Measurements from ENCODE around the gene BOD1L2. TPM values are rescaled to one million over a fixed set of nuclear protein-coding genes. Genes with fewer than 3 reads are reported as not detected.

The BOD1L2 gene
- total and polyA plus RNA-seq, 2 of the 13 experiments (the other 11 are each of a cell fraction or from before 2014, with no cell fraction given), result not detected

GRCh38 chr18:57141208-57142129 is 5.4 kb upstream of the BOD1L2 start (continued):
- TF ChIP-seq ZHX2 (IDR thresholded peaks at IDR 0.05; ENCODE audit: low read depth) (no peak), ZHX2 (CRISPR knock-in tag; IDR thresholded peaks at IDR 0.05; ENCODE audit: borderline replicate concordance) (no peak), ZNF775 (CRISPR knock-in tag; IDR thresholded peaks at IDR 0.05; ENCODE audit: borderline replicate concordance) (no peak), ZNF503 (CRISPR knock-in tag; IDR thresholded peaks at IDR 0.05) (0 out of 2 replicates have a peak, but pooled peaks have one; percentile 34), TGIF2 (CRISPR knock-in tag; IDR thresholded peaks at IDR 0.05) (peak; percentile 74; the same call in 1 of the 2 replicates), FOXK2 (IDR thresholded peaks at IDR 0.05) (no peak), TFDP1 (CRISPR knock-in tag; IDR thresholded peaks at IDR 0.05; ENCODE audit: borderline replicate concordance) (peak; percentile 29; the same call in 1 of the 2 replicates), ZNF230 (CRISPR knock-in tag; IDR thresholded peaks at IDR 0.05) (no peak), CEBPG (CRISPR knock-in tag; IDR thresholded peaks at IDR 0.05) (peak; percentile 99), RFX1 (IDR thresholded peaks at IDR 0.05) (no peak), TRAFD1 (CRISPR knock-in tag; IDR thresholded peaks at IDR 0.05; ENCODE audit: borderline replicate concordance) (no peak), HINFP (CRISPR knock-in tag; IDR thresholded peaks at IDR 0.05; ENCODE audit: low read depth) (peak; percentile 56; the same call in 1 of the 2 replicates), ZMYM3 (CRISPR knock-in tag; IDR thresholded peaks at IDR 0.05) (no peak), ZNF543 (CRISPR knock-in tag; IDR thresholded peaks at IDR 0.05) (0 out of 2 replicates have a peak, but pooled peaks have one; percentile 50)
- TF ChIP-seq, protein P1, sequence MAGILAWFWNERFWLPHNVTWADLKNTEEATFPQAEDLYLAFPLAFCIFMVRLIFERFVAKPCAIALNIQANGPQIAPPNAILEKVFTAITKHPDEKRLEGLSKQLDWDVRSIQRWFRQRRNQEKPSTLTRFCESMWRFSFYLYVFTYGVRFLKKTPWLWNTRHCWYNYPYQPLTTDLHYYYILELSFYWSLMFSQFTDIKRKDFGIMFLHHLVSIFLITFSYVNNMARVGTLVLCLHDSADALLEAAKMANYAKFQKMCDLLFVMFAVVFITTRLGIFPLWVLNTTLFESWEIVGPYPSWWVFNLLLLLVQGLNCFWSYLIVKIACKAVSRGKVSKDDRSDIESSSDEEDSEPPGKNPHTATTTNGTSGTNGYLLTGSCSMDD (CRISPR knock-in tag; IDR thresholded peaks at IDR 0.05), result no peak
